HG03066 (cell line): ENCODE results near the gene PRKCH.
"Not testable (repeated sequence)": the region's sequence is repeated elsewhere in the genome, so short reads cannot be mapped to it uniquely, and the experiment has no call there.

Experiments used
- ATAC-seq: cut with Tn5 transposase; IDR thresholded peaks from one replicate; pipeline ENCODE4 v1.9.1; 2021; ENCODE audit warnings: low read depth; ENCODE audit not compliant: unreplicated experiment

PRKCH gene

DNA sequence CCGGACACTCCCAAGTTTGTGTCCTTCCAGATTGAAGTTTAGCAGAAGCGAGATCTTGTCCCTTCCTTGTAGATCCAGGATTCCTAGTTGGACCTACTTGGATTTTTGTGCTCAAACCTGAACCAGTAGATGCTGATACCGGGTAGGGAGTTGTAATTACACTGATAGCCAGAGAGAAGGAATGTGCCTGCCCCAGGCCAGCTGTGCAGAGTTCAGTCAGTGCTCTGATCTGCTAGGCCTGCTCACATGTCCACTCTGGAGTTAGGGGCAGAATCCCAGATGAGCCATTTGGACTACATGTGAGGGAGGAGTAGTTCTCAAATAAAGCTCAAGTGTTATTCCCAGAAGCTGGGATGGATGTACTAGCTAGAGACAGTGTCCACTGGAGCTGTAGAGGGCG is 65.7 kb downstream of the PRKCH start:
- ATAC-seq, result no peak

DNA sequence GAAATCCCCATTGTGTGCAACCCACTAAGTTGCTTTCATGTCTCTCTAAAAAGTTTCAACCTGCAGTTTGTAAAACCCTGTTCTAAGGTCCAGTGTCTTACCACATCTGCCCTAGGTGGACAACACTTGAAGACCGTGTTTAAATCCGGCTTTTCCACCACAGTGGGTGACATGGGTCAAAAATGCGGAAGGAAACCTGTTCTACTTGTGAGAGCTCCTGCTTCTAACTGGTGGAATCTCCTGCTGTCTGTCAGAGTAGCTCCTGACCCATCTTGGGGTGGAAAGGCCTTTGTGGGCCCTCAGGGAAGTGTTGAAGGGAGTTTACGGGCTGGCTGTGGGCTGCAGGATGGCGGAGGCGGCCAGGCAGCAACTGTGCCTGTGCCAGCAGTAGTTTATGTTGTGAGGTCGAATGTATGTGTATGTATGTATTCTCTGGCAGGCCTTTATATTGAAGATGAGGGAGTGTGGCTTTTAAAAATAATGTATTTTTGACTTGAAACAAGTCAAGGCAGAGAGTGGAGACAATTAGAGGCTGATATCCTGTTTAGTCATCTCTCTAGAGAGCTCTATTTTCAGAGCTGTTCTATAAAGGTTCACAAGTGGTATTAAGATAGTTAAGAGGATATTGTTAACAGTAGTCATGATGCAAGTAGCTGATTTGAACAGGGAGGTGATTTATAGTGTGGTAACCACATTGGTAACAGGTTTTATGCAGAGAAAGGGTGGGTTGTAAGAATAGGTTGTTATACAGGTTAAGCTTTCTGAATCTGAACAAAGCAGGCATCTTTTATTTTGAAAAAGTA is 67.0 kb downstream of the PRKCH start:
- ATAC-seq, result peak; percentile 70

DNA sequence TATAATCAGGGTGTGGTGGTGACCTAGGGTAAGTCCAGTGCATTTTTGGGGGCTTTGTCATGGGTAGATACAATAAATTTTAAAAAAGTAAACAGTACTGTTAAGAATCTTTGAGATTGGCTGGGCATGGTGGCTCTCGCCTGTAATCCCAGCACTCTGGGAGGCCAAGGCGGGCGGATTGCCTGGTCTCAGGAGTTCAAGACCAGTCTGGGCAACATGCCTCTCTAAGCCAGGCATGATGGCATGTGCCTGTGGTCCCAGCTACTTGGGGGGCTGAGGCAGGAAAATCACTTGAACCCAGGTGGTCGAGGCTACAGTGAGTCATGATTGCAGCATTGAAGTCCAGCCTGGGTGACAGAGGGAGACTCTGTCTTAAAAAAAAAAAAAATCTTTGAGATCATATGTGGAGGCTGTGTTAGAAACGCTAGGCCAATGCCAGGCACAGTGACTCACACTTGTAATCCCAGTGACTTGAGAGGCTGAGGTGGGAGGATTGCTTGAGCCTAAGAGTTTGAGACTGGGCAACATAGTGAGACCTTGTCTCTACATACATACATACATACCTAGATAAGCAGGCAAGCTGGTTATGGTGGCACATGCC is 67.7 kb downstream of the PRKCH start:
- no peak for ATAC-seq

DNA sequence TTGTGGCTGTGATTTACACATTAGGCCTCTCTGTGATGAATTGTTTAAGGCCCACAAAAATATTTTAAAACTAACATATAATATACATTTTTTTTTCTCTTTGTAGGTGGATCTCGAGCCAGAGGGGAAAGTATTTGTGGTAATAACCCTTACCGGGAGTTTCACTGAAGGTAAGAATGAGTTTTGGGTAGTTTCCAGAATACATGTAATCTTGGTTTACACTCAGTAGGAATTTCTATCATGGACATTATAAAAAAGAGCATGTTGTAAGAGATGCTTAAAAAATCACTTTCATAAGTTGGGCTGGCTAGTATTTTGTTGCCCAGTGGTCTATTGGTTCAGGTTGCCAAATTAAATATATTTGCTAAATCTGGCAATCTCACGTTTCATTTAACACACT is 69.7 kb downstream of the PRKCH start:
- ATAC-seq, result no peak

DNA sequence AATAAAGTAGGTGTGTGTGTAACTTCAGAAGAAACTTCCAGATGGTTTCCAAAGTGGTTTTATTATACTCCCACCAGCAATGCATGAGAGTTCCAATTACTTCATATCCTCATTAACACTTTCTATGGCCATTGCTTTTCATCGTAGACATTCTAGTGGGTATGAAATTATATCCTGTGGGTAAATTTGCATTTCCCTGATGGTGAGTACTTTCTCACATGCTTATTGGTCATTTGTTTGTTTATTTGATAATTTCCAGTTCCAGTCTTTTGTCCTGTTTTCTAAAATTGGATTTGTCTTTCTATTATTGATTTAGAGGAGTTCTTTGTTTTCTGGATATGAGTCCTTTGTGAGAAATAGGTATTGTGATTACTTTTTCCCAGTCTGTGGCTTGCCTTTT is 70.9 kb downstream of the PRKCH start:
- ATAC-seq, result no peak

DNA sequence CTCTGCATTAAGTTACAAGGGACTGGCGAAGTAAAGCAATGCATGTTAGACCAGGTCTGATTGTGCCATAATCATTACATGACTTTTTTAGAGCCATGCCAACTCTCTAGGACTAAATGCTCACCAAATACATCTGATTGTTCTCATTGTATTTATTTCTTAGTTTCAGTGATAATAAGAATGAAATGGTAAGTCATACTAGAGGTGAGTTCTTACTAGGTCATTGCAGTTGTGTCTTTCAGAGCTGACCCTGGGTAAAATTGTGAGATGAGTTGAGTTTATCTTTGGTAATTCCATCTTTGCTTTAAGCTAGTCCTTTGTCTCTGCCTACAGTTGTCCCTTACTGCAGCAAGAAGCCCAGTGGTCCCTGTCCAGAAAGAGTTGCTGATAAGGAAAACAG is 73.2 kb downstream of the PRKCH start:
- no peak for ATAC-seq

DNA sequence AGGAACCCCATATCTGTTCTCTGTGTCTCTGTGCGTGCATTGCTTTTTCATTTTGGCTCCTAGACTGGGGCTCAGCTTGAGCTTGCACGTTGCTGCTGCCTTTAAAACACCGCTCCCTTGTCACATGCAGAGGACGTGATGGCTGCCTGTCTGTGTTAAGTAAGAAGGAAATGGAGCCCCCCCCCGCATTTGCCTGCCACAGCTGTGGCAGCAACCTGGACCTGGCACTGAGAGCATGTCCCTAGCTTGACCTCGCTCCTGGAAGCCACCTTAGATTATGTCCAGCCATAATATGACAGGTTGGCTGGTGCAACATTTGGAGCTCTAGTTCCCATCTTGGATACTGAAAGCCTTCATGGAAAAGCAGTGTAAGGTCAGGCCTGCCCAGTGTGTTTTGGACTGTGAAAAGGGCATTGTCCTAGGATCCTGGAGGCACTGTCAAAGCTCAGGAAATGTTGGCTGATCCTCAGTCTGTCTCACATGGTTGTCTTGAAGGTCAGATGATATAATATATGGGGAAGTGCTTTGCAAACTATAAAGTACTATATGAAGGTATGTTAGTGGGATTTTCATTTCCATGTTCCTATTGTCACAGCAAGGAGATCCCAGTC is 73.8 kb downstream of the PRKCH start:
- no peak for ATAC-seq

DNA sequence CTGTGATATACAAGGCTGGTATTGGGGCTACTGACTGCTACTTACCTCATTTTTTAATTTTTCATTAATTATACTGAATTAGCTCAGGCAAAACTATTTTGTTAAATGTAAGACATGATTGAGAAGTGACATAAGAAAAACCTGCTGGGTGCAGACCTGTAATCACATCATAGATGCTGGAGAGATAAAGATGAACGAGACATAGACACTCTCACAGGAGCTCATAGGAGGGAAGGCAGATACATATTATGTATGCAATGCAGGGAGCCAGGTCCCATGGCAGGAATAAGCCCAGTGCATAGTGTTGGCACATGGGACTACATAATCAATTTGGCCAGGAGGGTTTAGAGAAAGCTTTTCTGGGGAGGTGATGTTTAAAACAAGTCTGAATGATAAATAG is 74.9 kb downstream of the PRKCH start:
- no peak for ATAC-seq

DNA sequence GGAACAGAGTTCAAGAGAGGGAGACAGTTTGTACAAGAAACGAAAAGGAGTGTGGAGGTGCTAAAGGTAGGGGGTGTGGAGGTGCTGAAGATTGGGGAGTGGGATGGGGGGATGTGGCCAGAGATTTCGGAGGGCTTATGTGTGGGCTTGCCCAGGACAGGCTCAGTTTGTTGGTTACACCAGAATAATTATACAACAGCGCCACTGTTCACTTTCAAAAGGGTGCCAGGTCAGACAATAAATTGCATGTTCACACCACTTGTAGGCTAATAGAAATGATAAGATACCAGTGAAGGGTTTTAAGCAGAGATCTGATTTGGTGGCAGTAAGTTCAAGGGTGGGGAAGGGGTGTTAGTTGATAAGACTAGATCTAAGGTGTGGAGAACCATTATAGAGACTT is 75.3 kb downstream of the PRKCH start:
- ATAC-seq, result no peak

DNA sequence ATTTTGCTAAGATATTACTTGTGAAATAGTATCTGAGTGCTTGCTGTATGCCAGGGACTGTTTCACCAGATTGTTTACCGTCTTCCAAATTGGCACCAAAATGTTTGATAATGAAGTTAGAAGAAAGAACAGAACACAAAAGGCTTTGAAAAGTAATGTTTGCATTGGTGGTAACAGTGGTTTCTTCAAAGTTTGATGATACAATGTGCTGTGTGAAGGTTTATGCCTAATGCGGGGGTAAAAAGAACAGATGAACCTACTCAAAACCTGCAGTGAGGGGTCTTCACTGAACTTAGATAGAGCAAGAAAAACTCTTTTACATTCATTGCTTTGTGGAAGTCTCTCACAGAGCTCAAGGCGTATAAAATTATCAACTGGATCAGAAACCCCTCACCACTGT is 76.2 kb downstream of the PRKCH start:
- no peak for ATAC-seq

DNA sequence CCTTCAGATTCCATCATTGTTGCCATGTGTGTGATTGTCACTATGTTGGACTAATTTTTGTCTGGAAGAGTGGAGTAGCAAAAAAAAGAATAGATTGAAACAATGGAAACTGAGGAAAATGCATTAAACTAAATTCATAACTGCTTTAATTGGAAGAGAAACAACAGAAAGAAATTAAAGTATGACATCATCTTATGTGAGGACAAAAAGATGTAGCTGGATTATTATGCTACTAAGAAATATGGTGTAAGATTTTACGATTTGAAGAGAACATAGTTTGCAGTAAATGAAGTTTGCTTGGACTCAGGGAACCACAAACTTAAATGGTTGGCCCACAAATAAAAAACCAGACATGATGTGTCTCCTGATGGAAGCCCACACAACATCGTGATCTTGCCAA is 76.8 kb downstream of the PRKCH start:
- no peak for ATAC-seq

DNA sequence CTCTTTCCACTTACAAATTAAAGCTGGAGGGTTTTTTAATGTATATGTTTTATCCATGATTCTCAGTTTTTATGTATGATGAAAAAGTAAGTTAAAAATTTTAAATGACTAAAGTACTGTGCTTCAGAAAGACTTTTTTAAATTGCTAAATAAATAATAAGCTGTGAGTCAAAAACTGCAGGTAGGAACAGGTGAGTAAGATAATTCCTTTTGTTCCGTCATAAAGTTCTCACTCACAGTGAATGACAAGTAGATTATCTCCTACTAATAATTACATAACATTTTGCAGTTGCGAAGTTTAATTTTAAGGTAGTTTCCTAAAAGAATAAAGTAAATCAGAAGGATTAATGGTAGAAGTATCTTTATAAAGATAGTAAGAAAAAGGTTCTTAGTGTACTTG is 78.0 kb downstream of the PRKCH start:
- ATAC-seq, result no peak

DNA sequence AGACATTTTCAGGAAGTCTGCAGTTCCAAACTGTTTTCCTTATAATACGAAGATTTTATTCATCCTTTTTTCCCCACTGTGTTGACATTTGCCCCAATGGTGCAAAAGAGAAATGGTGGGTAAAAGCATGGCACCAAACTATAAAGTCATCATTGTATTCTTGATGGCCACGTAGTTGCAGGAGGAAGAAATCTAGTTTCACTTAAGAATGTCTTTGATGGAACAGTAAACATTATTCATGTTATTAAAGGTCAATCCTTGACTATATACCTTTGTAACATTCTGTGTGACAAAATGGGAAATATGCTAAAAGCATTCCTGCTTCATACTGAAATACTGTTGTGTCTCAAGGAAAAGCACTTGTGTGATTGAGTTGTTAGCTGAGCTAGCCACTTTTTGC is 80.1 kb downstream of the PRKCH start:
- ATAC-seq, result no peak

DNA sequence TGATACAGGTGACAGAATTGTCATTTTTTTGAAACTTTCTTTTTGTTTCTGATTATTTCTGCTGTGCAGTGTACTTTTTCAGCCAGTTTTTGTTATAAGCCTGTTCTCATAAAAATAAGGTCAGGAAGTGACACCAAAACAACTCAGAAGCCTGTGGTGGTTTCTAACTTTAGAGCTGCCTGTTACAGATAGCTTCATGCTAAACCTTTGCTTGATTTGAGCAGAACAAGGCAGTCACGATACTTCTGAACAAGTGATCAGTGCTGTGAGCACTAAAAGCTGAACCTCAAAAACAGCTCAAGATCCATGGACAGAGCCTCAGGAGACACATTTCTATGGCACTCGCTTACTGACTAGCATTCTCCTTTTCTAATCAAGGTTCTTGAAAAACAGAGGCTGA is 82.0 kb downstream of the PRKCH start:
- ATAC-seq, result peak; percentile 90

DNA sequence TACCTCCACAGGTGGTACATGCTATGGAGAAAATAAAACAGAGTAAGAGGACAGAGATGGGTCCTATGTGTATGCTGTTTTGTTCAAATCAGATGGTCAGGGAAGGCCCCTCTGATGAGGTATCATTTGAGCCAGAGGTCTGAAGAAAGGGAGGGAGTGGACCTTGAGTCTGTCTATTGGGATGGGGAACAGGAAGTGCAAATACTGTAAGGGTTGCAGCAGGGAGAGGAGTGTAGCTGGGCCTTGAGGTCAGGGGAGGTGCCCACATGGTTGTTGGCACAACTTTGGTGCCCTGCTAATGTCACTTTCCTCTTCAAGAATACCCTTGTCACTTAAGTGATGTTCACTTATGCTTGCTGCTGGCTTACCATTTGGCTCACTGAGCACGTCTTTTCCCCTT is 83.3 kb downstream of the PRKCH start:
- no peak for ATAC-seq

DNA sequence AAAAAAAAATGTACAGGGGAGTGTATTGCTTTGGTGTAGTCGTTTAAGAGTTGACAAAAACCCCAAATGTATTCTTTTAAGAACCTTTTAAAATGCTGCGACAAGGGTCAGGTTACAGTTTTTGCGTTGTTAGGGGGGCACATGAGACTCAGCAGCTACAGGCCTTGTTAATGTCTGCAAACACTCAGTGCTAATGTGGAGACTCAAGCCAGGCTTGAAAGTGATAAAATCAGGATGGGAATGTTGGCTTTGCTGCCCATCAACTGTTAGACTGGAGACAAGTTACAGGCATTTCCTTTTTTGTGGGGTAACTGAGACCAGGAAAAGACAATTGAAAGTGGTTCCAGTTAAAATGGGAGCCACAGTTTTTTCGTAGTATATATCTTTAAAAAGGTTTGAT is 84.8 kb downstream of the PRKCH start:
- no peak for ATAC-seq

DNA sequence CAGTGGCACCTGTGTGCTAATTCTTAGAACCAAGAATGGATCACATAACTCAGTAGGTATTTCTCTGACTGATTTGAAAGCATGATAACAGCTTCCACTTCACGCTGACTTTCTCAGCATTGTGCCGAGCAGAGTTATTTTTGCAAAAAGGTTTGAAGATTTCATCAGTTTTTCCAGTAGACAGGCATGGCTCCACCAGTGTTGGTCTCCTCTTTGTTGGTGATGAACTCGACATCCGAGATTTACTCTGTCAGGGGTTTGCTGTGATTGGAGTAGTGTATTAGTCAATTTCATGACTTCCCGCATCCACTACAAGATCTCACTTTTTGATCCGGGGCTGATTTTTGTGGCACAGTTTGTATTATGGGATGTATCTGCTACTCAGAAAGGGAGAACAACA is 85.3 kb downstream of the PRKCH start:
- no peak for ATAC-seq

DNA sequence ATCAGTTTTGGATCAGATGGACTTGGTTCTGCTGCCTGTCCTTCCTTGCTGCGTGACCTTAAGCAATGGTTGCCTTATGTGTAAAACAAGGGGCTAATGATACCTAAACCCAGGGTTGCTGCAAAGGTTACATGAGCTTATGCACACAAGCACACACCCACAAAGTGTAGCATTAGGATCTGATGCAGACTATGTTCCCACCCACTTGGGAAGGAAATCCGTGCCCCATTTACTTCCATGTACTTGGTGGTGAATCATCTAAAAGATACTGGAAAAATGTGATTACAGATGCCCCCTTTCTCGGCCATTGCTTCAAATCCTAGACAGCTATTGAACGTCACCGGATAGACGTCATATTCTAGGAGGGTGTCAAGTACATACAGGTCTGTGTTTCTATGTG is 87.1 kb downstream of the PRKCH start:
- ATAC-seq, result no peak

DNA sequence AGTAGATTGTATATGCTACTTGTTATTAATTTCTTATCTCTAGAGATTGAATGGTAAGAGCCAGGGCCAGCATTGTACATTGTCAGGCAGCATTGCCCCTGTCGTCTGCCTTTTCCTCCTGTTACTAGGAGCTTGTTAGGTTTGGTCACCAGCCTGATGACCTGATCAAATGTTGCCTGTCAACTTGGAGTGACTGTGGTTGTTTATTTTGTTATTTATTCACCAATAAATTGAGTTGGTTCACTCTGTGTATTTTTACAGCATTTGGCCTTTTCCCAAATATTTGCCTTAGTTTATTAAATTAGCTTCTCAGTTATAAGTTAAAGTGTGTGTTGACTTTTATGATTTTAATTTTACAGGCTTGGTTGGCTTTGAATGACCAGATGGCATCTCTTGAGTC is 88.4 kb downstream of the PRKCH start:
- no peak for ATAC-seq

DNA sequence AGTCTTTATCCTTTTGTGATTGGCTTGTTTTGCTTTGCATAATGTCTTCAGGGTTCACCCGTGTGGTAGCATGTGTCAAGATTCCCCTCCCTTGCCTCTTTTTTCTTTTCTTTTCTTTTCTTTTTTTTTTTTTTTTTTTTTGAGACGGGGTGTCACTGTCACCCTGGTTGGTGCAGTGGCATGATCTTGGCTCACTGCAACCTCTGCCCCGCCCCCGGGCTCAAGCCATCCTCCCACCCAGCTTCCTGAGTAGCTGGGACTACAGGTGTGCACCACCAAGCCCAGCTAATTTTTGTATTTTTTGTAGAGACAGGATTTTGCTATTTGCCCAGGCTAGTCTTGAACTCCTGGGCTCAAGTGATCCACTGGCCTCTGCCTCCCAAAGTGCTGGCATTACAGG is 94.6 kb downstream of the PRKCH start:
- ATAC-seq, result not testable (repeated sequence)

DNA sequence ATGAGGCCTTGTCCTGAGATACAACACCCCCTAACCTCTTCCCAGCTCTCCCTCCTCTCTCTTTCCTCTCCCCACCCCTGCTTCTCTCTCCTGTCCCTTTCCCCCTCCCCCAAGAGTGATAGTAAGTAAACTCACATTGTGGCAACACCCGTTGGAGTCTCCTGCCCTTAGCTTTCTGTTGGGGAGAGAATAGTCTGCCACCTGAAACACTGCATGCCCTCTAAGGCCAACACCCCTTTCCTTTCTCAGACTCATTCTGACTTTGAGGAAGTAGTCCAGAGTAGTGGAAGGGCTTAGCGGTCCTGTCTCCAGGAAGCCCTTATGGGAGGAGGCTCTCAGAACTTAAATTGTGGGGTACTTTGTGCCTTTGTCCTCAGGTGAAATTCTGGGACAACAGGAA is 95.2 kb downstream of the PRKCH start:
- no peak for ATAC-seq

DNA sequence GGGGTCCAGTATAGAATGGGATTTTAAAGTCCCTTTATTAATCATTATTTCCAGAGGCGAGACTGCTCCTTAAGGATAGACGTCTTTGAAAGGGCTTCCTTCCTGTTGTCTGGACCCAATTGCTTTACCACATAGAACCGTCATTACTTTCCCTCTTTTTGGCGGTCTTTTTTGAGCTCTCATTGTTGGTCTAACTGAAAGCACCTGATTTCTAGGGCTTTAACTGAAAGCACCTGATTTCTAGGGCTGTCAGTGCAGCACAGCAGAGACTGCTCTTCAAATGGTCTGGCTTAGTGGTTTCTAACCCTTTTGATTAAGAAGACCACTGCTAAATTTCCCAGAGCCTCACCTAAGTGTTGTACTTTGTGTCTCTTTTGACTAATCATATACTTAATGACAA is 95.8 kb downstream of the PRKCH start:
- ATAC-seq, result no peak
